ENCODE results near the gene MAST1. TPM values are rescaled to one million over a fixed set of nuclear protein-coding genes. Genes with fewer than 3 reads are reported as not detected.
"Not testable (repeated sequence)": the region's sequence is repeated elsewhere in the genome, so short reads cannot be mapped to it uniquely, and the experiment has no call there.

The MAST1 gene
- total RNA-seq, 1 experiment from 2014 or later = 0.11 TPM

- no peak for DNase-seq (ENCODE audit: low read depth)
Measured at GRCh38 chr19:12872255-12872654, 33.9 kb downstream of the MAST1 start.

GRCh38 chr19:12872941-12873890 is 34.9 kb downstream of the MAST1 start:
- DNase-seq (ENCODE audit: low read depth) = no peak

GRCh38 chr19:12873891-12874745 is 35.8 kb downstream of the MAST1 start:
- DNase-seq (ENCODE audit: low read depth) = no peak

DNA sequence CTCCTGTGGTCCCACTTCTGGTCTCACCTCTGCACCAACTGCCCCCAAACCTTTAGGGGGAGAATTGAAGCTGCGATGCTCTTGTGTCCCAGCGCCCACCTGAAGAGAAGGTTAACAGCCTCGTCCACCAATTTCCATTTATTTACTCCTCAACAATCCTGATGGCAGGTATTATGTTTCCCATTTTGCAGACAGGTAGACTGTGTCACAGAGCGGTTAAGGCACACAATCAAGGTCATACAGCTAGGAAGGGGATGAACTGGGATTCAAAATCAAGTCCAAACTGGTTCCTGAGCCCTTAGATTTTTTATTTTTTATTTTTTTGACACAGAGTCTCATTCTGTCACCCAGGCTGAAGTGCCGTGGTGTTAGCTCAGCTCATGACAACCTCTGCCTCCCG is 36.8 kb downstream of the MAST1 start:
- no peak for DNase-seq (ENCODE audit: low read depth)

GRCh38 chr19:12880551-12881171 is 42.3 kb downstream of the MAST1 start:
- DNase-seq (ENCODE audit: low read depth) = peak; percentile 34

- DNase-seq (ENCODE audit: low read depth) = peak; percentile 97
Measured at GRCh38 chr19:12881172-12881808, 43.0 kb downstream of the MAST1 start, which contains the start of gene DNASE2. Gene DNASE2 (minus strand): TSS chr19:12881449. CDS start chr19:12881375, 74 bp downstream.

- no peak for DNase-seq (ENCODE audit: low read depth)
Measured at GRCh38 chr19:12882589-12882988, 44.3 kb downstream of the MAST1 start.

DNA sequence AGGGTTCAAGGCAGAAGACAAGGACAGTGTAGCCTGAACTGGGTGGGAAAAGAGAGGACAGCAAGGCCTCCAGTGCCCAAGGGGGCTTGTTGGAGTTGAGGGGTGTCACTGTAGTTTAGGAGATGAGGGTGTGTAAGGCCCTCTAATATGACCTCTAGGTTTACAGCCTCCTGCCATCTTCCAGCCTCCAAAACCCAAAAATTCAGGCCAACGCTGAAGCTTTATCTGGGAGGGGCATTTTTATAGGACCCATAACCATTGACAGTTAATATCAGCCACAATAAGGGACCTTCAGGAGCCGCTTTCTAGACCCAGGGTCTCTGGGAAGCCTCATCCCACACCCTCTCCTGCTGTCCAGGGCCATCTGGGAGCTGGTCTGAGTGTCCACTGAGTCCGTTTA is 45.9 kb downstream of the MAST1 start:
- DNase-seq (ENCODE audit: low read depth) = no peak

- DNase-seq (ENCODE audit: low read depth) = no peak
Measured at GRCh38 chr19:12884627-12884925, 46.3 kb downstream of the MAST1 start.

- peak; percentile 55 for DNase-seq (ENCODE audit: low read depth)
Measured at GRCh38 chr19:12884926-12885748, 46.8 kb downstream of the MAST1 start.

- DNase-seq (ENCODE audit: low read depth) = no peak
Measured at GRCh38 chr19:12885749-12886650, 47.7 kb downstream of the MAST1 start.

DNA sequence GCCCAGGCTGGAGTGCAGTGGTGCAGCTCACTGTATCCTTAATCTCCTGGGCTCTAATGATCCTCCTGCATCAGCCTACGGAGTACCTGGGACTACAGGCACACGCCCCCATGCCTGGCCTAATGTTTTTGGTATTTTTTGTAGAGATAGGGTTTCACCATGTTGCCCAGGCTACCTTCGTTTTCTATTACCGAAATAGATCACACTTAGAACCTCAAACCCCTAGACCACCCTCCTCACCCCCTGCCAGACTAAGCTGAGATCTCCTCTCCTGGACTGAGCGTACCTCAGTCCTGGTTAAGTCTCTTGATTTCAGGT is 48.3 kb downstream of the MAST1 start:
- no peak for DNase-seq (ENCODE audit: low read depth)

DNA sequence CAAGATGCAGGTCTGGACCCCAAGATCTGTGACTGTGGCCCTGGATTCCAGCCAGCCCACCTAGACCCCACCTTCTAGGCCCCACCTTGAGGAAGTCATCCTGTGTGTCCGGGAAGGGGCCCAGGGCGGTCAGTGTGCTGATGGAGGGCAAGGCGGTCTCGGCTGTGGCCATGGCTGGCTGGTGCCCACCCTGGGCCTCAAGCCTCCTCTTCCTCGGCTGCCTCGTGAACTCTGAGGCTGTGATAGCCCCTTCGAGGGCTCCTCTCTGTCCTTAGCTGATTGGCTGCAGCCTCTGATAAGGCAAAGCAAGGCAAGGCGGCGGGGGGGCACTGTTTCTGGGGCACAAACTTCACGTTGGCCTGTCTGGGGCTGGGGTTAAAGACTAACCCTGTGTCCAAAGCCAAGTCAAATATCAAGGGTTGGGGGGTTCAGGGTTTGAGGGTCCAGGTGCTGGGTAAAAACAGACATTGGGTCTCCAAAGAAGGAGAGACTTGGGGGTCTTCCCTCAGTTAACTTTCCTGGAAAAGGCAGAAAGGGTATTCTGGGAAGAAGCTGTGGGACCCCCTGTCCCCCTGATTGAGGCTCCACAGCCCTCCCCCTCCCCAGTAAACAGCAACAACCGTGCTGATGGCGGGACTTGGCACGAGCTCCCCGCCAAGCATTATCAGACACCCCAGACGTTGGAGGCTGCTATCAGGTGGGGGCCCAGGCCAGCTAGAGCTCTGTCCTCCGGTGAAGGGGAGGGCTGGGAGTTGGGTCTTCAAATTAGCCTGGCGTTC is 48.8 kb downstream of the MAST1 start, which contains the start of gene KLF1:
TSS of gene KLF1 (minus strand) at position 233 of the 779 bp plus-strand sequence. CDS start at position 172, 61 bp downstream.
- no peak for DNase-seq (ENCODE audit: low read depth)

DNA sequence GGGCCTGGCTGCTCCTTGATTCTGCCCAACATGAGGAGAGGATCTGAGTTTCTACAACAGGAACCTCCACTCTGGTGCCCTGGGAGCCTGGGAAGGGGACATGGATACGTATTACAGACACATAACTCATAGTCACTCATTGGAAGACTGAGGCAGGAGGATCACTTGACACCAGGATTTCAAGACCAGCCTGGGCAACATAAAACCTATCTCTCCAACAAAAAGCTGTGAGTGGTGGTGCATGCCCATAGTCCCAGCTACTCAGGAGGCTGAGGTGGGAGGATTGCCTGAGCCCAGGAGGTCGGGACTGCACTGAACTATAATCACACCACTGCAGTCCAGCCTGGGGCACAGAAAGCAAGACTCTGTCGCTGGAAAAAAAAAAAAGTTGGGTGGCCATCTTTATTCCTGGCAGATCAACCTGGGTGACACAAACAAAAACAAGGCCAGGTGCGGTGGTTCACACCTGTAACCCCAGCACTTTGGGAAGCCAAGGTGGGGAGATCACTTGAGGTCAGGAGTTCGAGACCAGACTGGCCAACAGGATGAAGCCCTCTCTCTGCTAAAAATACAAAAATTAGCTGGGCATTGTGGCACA is 49.8 kb downstream of the MAST1 start:
- DNase-seq (ENCODE audit: low read depth) = no peak

- DNase-seq (ENCODE audit: low read depth) = not testable (repeated sequence)
Measured at GRCh38 chr19:12890299-12890786, 52.0 kb downstream of the MAST1 start.

DNA sequence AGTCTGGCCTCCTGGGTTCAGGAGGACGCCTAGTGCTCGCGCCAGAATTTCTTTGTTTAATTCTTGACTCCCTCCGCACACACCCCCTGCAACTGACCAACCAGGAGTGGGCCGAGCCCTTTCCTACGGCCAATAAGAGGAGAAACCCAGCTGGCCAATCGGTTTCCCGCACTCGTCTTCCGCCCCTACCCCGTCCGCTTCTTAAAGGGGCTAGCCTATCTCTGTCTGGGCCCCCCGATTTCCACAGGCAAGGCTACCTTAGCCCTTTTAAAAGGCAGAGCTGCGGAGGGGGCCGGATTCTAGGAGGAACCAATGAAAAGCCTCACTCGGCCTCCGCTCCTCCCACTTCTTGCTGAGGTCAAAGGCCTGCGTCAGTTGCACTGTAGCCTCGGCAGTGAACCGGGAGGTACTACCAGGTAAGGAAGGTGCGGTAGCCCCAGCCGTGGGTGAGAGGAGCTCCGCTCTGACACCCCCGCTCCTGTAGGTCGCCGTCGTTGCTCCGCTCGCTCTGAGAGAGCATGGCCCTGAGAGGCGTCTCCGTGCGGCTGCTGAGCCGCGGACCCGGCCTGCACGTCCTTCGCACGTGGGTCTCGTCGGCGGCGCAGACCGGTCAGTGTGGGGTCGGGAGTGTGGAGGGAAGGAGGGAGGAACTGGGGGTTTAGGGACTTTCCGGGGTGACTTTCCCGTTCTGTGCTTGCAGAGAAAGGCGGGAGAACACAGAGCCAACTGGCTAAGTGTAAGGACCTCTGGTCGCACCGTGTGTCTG is 52.7 kb downstream of the MAST1 start, which contains the start of gene GCDH:
TSS of gene GCDH (plus strand) at position 374 of the 766 bp plus-strand sequence. CDS start at position 519, 145 bp downstream.
- peak; percentile 99 for DNase-seq (ENCODE audit: low read depth)

GRCh38 chr19:12891553-12892021 is 53.3 kb downstream of the MAST1 start:
- DNase-seq (ENCODE audit: low read depth) = no peak
